Stimulated activated CD4-positive, alpha-beta T cell treated with anti-CD3 and anti-CD28 coated beads, Interleukin-15, amount 100 ng/mL, for 24 hours (primary cell): Measurements from ENCODE around the gene ADARB1.
"Not testable (repeated sequence)": the region's sequence is repeated elsewhere in the genome, so short reads cannot be mapped to it uniquely, and the experiment has no call there.

Experiments used
- DNase-seq: peaks from one replicate; pipeline ENCODE4 v3.0.0-alpha.2; 2020

Gene ADARB1

GRCh38 chr21:45074048-45074817 lies at the start of gene ADARB1:
Gene ADARB1 (plus strand): TSS chr21:45074580. CDS start chr21:45171657, 97,077 bp downstream.
- DNase-seq: peak; percentile 70

DNA sequence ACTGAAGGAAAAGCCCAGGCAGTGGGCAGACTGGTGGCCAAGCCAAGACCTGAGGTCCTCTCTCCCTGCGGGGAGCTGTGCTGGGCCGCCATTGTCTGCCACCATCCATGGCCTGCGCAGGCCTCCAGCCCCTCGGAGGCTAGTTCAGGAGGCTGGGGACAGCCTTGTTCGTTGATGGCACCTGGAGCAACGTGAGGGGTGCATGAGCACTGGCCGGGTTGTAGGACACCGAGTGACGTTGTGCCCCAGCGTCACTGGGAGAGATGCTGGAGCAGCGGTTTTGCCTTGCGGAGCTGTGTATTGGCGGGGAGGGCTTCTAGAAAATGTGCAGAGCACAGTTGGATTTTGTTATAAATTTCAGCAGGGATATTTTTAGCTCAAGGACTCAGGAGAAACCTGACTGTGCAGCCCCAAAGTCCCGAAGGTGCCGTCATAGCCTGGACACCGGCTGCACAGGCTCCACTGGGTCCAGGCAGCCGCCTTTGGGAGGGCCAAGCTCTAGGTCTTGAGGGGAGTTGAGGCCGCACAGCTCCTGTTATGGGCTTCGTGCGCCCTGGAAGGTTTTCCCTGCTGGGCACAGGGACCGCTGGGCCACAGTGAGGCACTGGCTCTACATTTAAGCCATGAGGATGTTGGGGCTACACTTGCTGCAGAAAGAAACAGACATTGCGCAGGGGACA lies 48.2 kb upstream of the ADARB1 start:
- DNase-seq: no peak

- DNase-seq: no peak
Observed at GRCh38 chr21:45026826-45027225, 47.6 kb upstream of the ADARB1 start.

GRCh38 chr21:45027241-45028196 lies 46.9 kb upstream of the ADARB1 start:
- DNase-seq: no peak

- not testable (repeated sequence) for DNase-seq
Observed at GRCh38 chr21:45028645-45029044, 45.7 kb upstream of the ADARB1 start.

DNA sequence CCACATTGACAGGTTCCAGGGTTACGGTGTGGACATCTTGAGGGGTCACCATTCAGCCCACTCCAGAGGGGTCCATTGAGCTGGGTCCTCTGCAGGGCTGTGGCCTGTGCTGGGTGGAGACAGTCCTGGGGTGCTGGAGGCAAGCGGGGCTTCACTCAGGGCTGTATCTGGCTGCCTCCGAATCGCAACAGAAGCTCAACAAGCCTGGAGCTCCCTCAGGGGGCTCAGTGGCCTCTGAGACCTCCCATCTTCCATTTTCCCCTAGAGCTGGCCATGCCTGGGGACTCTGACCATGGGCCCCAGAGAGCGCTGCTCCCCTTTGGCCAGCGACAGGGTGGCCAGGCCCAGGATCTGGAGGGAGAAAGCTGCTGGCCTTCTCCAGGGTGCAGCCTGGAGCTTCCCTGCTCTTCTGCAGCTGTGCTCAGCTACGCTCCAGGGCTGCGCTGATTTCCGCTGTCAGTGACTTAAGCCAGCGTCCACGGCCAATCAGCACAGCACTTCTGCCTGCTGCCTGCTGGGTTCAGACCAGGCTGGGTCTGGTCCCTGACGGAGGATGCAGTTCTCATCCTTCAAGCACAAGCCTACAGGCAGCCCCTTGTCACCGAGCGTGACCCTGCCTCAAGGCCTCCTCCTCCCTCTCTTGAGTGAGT lies 45.0 kb upstream of the ADARB1 start:
- no peak for DNase-seq

GRCh38 chr21:45029948-45030681 lies 44.3 kb upstream of the ADARB1 start:
- DNase-seq: no peak

GRCh38 chr21:45030682-45031570 lies 43.5 kb upstream of the ADARB1 start:
- DNase-seq: no peak

DNA sequence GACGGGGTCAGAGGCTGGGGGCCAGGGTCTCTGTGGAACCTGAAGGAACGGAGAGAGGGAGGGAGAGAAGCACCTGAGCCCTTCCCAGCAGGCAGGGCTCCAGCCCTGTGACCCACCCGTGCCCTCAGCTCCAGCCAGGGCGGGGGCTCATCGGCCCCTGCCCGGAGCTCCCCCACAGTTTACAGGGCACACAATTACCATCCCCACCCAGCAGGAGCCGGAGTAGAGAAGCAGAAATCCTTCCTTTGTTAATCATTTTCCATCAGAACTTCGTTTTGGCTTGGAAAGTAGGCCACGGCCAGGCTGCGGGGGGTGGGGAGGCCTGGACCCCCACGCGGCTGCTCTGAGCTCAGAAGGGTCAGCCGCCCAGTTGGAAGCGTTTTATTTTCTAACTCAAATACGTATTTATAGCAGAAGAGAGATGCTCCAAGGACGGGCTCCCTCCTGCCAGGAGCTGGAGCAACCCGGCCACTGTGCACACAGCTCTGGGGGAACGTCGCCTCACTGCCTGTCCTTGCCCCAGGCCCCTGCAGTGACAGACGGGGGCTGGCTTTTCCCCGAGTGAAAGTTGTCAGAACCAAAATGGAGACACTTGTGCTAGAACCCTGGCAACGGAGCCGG lies 42.7 kb upstream of the ADARB1 start:
- DNase-seq: no peak

DNA sequence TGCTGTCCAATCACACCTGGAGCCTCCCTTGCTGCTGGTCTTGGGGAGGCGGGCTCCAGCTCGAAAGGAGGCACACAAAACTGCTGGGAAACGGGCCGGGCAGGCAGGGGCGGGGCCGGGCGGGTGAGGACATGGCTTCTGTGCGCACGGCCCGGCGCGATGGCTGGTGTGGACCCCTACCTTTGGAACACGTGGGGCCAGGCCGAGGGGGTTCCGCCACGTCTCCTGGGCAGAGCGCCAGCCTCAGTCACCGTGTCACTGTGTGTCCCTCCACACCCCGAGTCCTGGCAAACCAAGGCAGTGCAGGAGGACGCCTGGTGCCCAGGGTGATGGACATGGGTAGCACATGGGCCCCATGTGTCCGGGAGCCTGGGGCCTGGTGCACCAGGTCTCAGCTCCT lies 42.0 kb upstream of the ADARB1 start:
- no peak for DNase-seq

- DNase-seq: no peak
Observed at GRCh38 chr21:45032977-45033710, 41.2 kb upstream of the ADARB1 start.

DNA sequence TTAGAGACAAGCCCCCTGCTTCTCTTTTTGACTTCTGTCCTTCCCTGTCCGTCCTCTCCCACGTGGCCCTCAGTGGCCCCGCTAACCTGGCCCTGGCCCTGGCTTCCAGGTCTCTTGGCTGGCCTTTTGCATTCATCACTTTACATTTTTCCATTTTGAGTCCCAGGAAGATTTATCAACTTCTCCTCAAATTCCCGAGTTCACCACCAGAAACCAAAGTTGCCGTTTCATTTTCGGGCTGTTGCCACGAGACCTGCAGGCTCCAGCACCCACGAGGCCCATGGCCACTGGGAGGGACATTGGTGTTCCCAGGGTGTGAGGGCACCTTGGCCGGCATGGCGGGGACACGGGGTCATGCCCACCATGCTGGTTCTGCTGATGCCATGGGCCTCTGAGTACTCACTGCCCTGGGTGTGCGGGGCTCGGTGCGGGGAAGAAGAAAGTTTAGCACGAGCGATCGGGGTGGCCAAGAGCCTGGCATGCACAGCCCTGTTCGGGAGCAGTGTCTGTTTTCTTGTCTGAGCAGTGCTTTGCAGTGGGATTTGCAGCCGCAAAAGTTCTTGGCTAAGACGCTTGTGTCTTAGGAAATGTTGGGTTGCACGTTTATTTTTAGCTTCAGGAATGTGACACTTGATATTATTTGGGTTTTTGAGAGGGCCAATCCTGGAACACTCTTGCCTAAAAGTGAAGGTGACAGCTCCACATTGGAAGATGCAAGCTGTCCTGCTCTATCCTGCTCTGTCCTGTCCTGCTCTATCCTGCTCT lies 40.4 kb upstream of the ADARB1 start:
- no peak for DNase-seq

- DNase-seq: no peak
Observed at GRCh38 chr21:45034556-45035476, 39.6 kb upstream of the ADARB1 start.

GRCh38 chr21:45035477-45035848 lies 38.9 kb upstream of the ADARB1 start:
- DNase-seq: no peak

DNA sequence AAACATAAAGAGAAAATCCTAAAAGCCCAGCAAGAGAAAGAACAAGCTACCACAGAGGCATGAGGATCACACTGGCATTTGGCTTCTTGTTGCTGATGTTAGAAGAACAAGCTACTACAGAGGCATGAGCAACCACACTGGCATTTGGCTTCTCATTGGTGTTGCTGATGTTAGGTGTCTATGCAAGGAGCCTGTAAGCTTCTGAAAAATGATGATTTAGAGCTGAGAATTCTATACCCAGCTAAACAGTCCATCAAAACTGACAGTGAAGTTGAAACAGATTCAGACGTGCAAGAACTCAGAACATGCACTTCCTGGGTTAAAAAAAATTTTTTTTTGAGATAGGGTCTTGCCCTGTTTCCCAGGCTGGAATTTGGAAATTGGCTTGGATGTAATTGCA lies 37.8 kb upstream of the ADARB1 start:
- no peak for DNase-seq

DNA sequence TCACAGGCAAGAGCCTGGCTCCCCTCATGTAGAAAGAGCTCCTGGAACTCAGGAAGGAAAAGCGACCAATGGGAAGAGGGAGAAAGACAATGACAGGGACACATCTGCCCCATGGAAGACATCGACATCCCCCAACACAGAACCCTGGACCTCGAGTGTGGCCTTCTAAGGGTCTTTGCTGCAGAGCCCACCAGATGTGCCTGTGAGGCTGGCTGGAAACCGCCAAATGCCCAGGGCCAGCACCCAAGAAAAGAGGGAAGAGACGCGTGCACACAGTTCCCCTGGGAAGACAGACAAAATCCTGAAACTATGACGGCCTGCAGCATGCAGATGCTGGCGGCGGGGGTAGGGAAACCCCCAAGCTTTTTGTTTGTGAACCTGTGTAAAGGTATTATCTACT lies 36.4 kb upstream of the ADARB1 start:
- no peak for DNase-seq

DNA sequence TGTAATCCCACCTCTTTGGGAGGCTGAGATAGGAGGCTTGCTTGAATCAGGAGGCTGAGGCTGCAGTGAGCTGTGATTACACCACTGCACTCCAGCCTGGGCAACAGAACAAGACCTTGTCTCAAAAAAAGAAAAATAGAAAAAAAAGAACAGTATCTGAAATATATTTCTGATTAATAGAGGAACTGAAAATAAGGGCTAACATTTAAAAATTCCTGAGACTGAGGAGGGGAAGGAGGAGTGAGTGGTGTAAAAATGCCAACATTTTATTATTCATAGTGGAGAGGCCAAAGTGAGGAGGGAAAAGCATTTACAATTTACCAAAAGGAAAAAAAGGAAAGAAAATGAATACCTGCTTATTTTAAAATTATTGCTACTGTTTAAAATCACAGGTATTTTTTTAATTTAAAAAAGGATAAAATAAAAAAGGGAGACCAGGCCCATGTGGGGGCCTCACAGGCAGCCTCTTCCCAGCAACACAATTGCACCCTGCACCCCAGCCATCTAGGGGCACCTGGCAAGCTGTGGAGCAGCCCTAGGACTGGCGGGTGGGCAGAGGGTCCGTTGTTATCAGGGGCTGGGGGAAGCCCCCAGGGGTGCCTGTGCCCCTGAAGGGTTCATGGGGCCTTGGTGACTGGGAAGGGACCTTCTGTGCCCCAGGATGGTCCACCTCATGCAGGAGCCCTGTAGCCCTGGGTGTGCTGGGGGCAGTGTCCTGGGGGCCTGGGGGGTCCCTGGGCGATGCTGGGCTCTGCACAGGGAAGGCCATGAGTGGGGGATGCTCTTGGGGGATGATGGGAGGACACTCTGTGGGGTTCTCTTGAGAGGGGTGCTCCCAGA lies 34.8 kb upstream of the ADARB1 start:
- no peak for DNase-seq
